Large intestine (tissue), 3 donors: ENCODE measurements around the gene RBM17. TPM values are rescaled to one million over a fixed set of nuclear protein-coding genes. Genes with fewer than 3 reads are reported as not detected.

ENCODE experiments used
- DNase-seq, 2 donors: peaks; one replicate each; pipeline versions ENCODE4 v3.0.0 to v3.0.0-alpha.2; 2013
- H3K27ac ChIP-seq: one replicate; pipeline ENCODE4 v1.5.1; 2013; ENCODE audit warnings: low read length
- H3K27me3 ChIP-seq: 2 replicates; pipeline ENCODE4 v1.6.1; 2013; ENCODE audit warnings: low read length; ENCODE audit not compliant: control insufficient read depth, insufficient read depth
- H3K36me3 ChIP-seq: 2 replicates; pipeline ENCODE4 v1.6.1; 2013; ENCODE audit warnings: low read length; ENCODE audit not compliant: control insufficient read depth, insufficient read depth
- H3K4me1 ChIP-seq: one replicate; pipeline ENCODE4 v1.6.1; 2013; ENCODE audit warnings: low read length; ENCODE audit not compliant: control insufficient read depth, insufficient read depth
- H3K4me3 ChIP-seq: one replicate; pipeline ENCODE4 v1.5.1; 2013; ENCODE audit warnings: low read length
- H3K9me3 ChIP-seq: one replicate; pipeline ENCODE4 v1.6.1; 2013; ENCODE audit warnings: mild to moderate bottlenecking, low read depth, low read length, moderate library complexity; ENCODE audit not compliant: control insufficient read depth
- WGBS: methylation state at CpG from one replicate; pipeline ENCODE4 v1.1.5; 2013; ENCODE audit warnings: low lambda C conversion rate; ENCODE audit not compliant: insufficient coverage; 5-methylcytosine and 5-hydroxymethylcytosine counted together
- polyA plus RNA-seq: library from polyadenylated mRNA; unstranded; fragments of 120-200 nt; gene quantifications from one replicate; pipeline ENCODE4 v1.2.1, GENCODE V29; 2013

The RBM17 gene
- polyA plus RNA-seq, 1 donor, result 125 TPM

DNA sequence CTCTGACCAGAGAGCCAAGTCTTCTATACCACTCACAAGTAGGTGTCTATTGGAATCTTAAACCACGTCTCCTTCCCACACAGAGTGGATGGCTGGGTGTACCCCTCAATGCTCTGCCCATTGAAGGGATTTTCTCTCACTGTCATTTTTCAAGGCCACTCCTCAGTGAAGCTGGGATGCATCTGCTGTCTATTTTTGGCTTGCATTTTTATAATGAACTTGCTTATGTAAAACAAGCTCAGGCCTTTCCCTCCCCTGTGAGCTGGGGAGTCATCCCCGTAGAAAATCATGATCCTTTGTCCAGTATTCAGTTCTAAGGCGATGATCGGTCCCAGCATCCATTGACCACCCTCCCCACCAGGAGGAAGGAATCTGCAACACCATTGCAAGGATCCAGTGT, 9.8 kb upstream of the RBM17 start:
- DNase-seq, result no peak
- no peaks in the 10 kb centered on the region for H3K4me1 ChIP-seq
- WGBS, result no CpG with 5 or more reads among the region's 4 CpGs
- H3K36me3 ChIP-seq, result no peaks in the 10 kb centered on the region
- no peak overlapping the region for H3K27ac ChIP-seq
- peaks cover 29% of the 10 kb centered on the region for H3K27me3 ChIP-seq
- no peak overlapping the region for H3K4me3 ChIP-seq
- no peaks in the 10 kb centered on the region for H3K9me3 ChIP-seq

GRCh38 chr10:6080417-6080973, 8.3 kb upstream of the RBM17 start:
- Histone ChIP-seq H3K27ac (no peak overlapping the region), H3K4me3 (no peak overlapping the region), H3K4me1 (no peaks in the 10 kb centered on the region), H3K27me3 (peaks cover 33% of the 10 kb centered on the region), H3K9me3 (no peaks in the 10 kb centered on the region), H3K36me3 (no peaks in the 10 kb centered on the region)
- DNase-seq, result no peak
- no CpG with 5 or more reads among the region's 4 CpGs for WGBS

- 100% methylated on average over 1 of the region's 9 CpGs for WGBS
- no peak for DNase-seq
- Histone ChIP-seq H3K9me3 (no peaks in the 10 kb centered on the region), H3K27me3 (peaks cover 27% of the 10 kb centered on the region), H3K27ac (no peak overlapping the region), H3K36me3 (no peaks in the 10 kb centered on the region), H3K4me3 (no peak overlapping the region), H3K4me1 (no peaks in the 10 kb centered on the region)
Measured at GRCh38 chr10:6082496-6083395, 6.1 kb upstream of the RBM17 start.

- no peak overlapping the region for H3K27ac ChIP-seq
- no peak overlapping the region for H3K4me3 ChIP-seq
- WGBS, result 61% methylated on average over 2 of the region's 17 CpGs
- DNase-seq, result no peak
- H3K4me1 ChIP-seq, result no peaks in the 10 kb centered on the region
- H3K36me3 ChIP-seq, result no peaks in the 10 kb centered on the region
- no peaks in the 10 kb centered on the region for H3K9me3 ChIP-seq
- peaks cover 27% of the 10 kb centered on the region for H3K27me3 ChIP-seq
Measured at GRCh38 chr10:6083523-6084475, 5.0 kb upstream of the RBM17 start.

GRCh38 chr10:6086375-6087233, 2.2 kb upstream of the RBM17 start:
- WGBS, result 67% methylated on average over 5 of the region's 19 CpGs
- Histone ChIP-seq H3K9me3 (no peaks in the 10 kb centered on the region), H3K4me3 (no peak overlapping the region), H3K4me1 (peaks cover 4% of the 10 kb centered on the region), H3K27ac (no peak overlapping the region), H3K36me3 (no peaks in the 10 kb centered on the region), H3K27me3 (peaks cover 20% of the 10 kb centered on the region)
- DNase-seq, result peak; percentile 85 to 87

DNA sequence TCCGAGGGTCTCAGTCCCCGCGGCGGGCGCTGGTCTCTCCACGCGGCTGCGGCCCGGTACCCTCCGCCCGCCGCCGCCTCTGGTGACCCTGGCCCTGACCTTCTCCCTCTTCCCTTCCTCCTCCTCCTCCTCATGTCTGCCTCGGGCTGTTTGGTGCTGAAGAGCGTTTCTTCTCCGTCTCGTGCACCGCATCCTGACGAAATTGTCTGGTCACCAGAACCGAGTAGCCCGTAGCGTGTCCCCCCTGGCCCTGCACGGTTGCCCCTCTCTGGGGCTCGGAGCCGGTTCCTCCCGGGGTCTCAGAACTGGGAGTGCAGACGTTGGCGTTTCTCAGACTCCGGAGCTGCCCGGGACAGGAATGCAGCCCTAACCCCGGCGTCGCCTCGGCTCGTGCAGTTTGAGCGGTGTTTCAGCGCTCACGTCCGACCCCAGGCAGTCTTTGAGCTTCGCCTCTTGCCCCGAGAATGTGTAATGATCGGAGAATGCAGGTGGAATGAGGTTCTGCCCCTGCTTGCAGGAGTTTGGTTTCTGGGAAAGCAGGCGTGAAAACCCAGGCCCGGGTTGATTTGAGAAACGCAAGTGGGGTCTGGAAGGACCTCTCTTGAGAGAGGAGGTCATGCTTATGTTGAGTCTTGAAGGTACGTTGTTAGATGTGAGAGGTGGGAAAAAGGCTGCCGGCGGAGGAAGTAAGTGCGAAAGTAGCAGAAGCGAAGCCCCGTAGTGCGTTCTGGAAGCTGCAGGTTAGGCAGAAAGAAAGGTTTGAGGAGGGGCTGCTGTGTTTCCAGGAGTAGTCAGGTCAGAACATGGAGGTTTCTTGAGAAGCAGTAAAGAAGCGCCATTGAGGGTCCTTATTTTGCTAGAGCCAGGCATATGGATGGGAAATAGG, 743 bp downstream of the RBM17 start:
- peaks cover 4% of the 10 kb centered on the region for H3K4me1 ChIP-seq
- H3K9me3 ChIP-seq, result no peaks in the 10 kb centered on the region
- 0% methylated on average over 4 of the region's 53 CpGs for WGBS
- H3K36me3 ChIP-seq, result no peaks in the 10 kb centered on the region
- peaks cover 2% of the 10 kb centered on the region for H3K27me3 ChIP-seq
- DNase-seq, result peak in 1 of 2 donors; percentile 63
- H3K27ac ChIP-seq, result peak overlapping the region; percentile 13
- H3K4me3 ChIP-seq, result peak overlapping the region; percentile 61

DNA sequence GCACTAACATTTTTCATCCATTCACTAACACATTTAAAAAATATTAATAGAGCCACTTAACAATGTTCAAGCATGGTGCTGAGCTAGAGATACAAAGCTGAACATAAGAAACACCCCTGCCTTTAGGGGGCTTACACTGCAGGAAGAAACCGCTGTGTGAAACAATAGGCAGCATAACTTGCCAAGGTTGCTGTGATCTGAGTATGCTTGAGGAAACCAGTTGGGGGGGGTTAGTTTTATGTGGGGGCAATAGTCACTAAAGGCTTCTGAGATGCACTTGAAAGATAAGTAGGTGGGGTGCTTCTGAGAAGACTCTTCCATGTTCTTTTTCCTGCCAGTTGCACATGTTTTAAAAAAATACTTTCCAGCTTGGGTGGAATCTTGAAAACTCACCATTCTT, 2.8 kb downstream of the RBM17 start:
- H3K4me3 ChIP-seq, result no peak overlapping the region
- H3K9me3 ChIP-seq, result no peaks in the 10 kb centered on the region
- no CpG with 5 or more reads among the region's 1 CpG for WGBS
- peaks cover 4% of the 10 kb centered on the region for H3K4me1 ChIP-seq
- peak in 1 of 2 donors; percentile 8 for DNase-seq
- no peaks in the 10 kb centered on the region for H3K27me3 ChIP-seq
- H3K27ac ChIP-seq, result no peak overlapping the region
- H3K36me3 ChIP-seq, result no peaks in the 10 kb centered on the region

GRCh38 chr10:6092731-6093130, 3.9 kb downstream of the RBM17 start:
- DNase-seq, result no peak
- no CpG with 5 or more reads among the region's 2 CpGs for WGBS
- no peak overlapping the region for H3K27ac ChIP-seq
- no peaks in the 10 kb centered on the region for H3K9me3 ChIP-seq
- H3K36me3 ChIP-seq, result peaks cover 7% of the 10 kb centered on the region
- H3K4me1 ChIP-seq, result peaks cover 4% of the 10 kb centered on the region
- no peak overlapping the region for H3K4me3 ChIP-seq
- no peaks in the 10 kb centered on the region for H3K27me3 ChIP-seq
